ENCODE measurements around the gene VAV1.
"Not testable (repeated sequence)": the region's sequence is repeated elsewhere in the genome, so short reads cannot be mapped to it uniquely, and the experiment has no call there.

VAV1 gene

GRCh38 chr19:6761053-6761676 lies 11.3 kb upstream of the VAV1 start:
- TF ChIP-seq CTCF (IDR thresholded peaks at IDR 0.05; ENCODE audit: control insufficient read depth, insufficient read depth, low read depth, low read length, missing control alignments), result no peak
- no peak overlapping the region for H3K4me3 ChIP-seq (ENCODE audit: control insufficient read depth, low read depth, low read length)
- no peak for DNase-seq (ENCODE audit: low read depth)

- H3K4me3 ChIP-seq (ENCODE audit: control insufficient read depth, low read depth, low read length); DNase-seq (ENCODE audit: low read depth): not testable (repeated sequence)
Observed at GRCh38 chr19:6762253-6762797, 10.2 kb upstream of the VAV1 start.

GRCh38 chr19:6765738-6766356 lies 6.7 kb upstream of the VAV1 start:
- TF ChIP-seq CTCF (IDR thresholded peaks at IDR 0.05; ENCODE audit: control insufficient read depth, insufficient read depth, low read depth, low read length, missing control alignments), result peak; percentile 3
- DNase-seq (ENCODE audit: low read depth), result no peak
- no peak overlapping the region for H3K4me3 ChIP-seq (ENCODE audit: control insufficient read depth, low read depth, low read length)

- no peak for TF ChIP-seq CTCF (IDR thresholded peaks at IDR 0.05; ENCODE audit: control insufficient read depth, insufficient read depth, low read depth, low read length, missing control alignments)
- DNase-seq (ENCODE audit: low read depth), result no peak
- H3K4me3 ChIP-seq (ENCODE audit: control insufficient read depth, low read depth, low read length), result no peak overlapping the region
Observed at GRCh38 chr19:6766357-6767080, 6.0 kb upstream of the VAV1 start.

GRCh38 chr19:6767081-6767356 lies 5.5 kb upstream of the VAV1 start:
- no peak for DNase-seq (ENCODE audit: low read depth)
- no peak for TF ChIP-seq CTCF (IDR thresholded peaks at IDR 0.05; ENCODE audit: control insufficient read depth, insufficient read depth, low read depth, low read length, missing control alignments)
- H3K4me3 ChIP-seq (ENCODE audit: control insufficient read depth, low read depth, low read length), result no peak overlapping the region

- TF ChIP-seq CTCF (IDR thresholded peaks at IDR 0.05; ENCODE audit: control insufficient read depth, insufficient read depth, low read depth, low read length, missing control alignments), result no peak
- no peak within 1 kb of the TSS for H3K4me3 ChIP-seq (ENCODE audit: control insufficient read depth, low read depth, low read length)
- no peak for DNase-seq (ENCODE audit: low read depth)
Observed at GRCh38 chr19:6767357-6768235, 4.9 kb upstream of the VAV1 start, which contains the start of gene SH2D3A. Gene SH2D3A (minus strand): TSS chr19:6767435. CDS start chr19:6763748, 3,687 bp downstream.
